ENCODE data around the gene RIMS3. TPM values are rescaled to one million over a fixed set of nuclear protein-coding genes. Genes with fewer than 3 reads are reported as not detected.

RIMS3 gene
- total and polyA plus RNA-seq, 9 donors, result 1.3 to 12.6 (median 4.4) TPM

DNA sequence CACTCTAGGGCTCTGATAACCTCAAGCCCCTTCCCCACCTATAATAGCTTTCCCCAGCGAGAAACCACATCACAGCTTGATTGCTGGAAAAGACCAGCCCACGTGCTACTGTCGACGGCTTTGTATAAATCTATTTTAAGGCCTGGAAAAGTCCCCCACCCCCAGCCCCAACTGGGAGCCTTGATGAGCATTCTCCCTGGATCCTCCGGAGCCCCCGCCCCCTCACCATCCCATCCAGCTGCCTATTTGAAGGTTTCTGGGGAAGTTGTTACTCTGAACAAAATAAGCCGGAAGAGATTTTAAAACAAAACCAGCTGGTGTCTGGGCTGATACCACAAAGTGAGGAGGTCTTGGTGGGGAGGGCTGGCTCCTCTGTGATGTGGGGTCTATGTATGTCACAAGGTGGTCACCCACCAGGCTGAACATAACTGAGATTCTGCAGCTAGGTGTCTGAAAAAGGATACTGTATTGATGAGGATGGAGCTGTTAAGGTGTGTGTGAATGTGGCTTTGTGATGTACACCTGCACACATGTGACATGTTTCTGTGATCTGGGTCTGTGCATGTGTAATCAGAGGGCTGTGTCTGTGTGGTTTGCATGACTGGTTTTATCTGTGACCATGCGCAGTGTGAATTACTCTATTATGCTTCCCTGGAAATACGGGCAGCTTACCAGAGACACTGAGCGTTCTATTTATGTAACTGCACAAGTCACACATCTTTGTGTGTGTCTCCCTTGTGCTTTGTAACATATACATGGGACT is 25.0 kb downstream of the RIMS3 start:
- no peaks in the 10 kb centered on the region for H3K27me3 ChIP-seq
- WGBS, 3 donors, result 35 to 56% (median 40%) methylated on average over 10 of the region's 10 CpGs
- H3K27ac ChIP-seq, result no peak overlapping the region
- H3K36me3 ChIP-seq, result no peaks in the 10 kb centered on the region
- no peak for DNase-seq
- TF ChIP-seq POLR2A (IDR thresholded peaks at IDR 0.05), result no peak
- TF ChIP-seq EP300 (IDR thresholded peaks at IDR 0.05), result no peak
- TF ChIP-seq, protein P1, sequence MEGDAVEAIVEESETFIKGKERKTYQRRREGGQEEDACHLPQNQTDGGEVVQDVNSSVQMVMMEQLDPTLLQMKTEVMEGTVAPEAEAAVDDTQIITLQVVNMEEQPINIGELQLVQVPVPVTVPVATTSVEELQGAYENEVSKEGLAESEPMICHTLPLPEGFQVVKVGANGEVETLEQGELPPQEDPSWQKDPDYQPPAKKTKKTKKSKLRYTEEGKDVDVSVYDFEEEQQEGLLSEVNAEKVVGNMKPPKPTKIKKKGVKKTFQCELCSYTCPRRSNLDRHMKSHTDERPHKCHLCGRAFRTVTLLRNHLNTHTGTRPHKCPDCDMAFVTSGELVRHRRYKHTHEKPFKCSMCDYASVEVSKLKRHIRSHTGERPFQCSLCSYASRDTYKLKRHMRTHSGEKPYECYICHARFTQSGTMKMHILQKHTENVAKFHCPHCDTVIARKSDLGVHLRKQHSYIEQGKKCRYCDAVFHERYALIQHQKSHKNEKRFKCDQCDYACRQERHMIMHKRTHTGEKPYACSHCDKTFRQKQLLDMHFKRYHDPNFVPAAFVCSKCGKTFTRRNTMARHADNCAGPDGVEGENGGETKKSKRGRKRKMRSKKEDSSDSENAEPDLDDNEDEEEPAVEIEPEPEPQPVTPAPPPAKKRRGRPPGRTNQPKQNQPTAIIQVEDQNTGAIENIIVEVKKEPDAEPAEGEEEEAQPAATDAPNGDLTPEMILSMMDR (IDR thresholded peaks at IDR 0.05), result no peak
- no peaks in the 10 kb centered on the region for H3K9me3 ChIP-seq
- intact Hi-C loops (cut with DNase I), result no loop called here
- H3K4me3 ChIP-seq, result no peak overlapping the region
- H3K4me1 ChIP-seq (ENCODE audit: insufficient read depth), result no peaks in the 10 kb centered on the region

DNA sequence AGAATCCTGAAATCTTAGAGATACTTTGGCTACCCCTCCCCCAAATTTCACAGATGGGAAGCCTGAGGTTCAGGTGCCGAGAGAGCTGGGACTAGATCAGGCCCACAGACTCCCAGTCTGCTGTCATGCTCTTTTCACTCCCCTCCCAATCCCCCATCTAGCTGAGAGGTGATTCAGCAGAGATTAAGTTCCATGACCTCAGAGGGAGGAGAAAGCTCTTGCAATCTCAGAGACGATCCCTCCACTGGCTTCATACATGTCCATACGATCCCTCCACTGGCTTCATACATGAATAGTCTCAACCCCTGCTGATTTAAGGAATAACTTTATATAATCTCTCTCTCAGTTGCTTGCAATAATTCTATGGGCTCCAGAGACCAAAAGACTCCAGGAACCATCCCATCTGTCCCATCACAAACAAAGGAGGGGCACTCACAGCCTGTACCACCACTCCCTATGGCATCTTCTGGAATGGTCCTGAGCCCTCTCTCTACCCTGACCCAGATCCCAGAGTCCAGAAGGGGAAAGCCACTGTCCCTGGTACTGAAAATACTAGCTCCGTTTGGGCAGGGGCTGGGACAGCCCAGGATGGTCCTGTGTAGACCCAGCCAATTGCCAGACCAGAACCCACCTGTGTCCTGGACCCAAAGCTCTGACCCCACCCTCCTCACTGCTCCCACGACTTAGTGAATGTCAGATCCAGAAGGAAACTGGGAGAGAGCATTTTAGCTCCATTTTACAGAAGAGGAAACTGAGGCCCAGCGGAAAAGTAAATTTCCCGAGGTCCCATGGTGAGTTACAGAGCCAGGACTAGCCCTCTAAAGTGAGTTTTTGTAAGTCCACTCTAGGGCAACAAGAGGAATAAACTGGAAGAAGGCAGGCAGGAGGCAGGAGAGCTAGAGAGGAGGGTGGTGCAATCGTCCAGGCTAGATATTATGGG is 27.1 kb downstream of the RIMS3 start:
- Histone ChIP-seq H3K36me3 (no peaks in the 10 kb centered on the region), H3K27me3 (no peaks in the 10 kb centered on the region), H3K9me3 (no peaks in the 10 kb centered on the region), H3K4me1 (ENCODE audit: insufficient read depth) (peaks cover 3% of the 10 kb centered on the region), H3K27ac (no peak overlapping the region), H3K4me3 (no peak overlapping the region)
- DNase-seq, result no peak
- TF ChIP-seq EP300 (IDR thresholded peaks at IDR 0.05) (no peak), POLR2A (IDR thresholded peaks at IDR 0.05) (no peak)
- 76 to 79% (median 78%) methylated on average over 8 of the region's 8 CpGs for WGBS, 3 donors
- intact Hi-C loops (cut with DNase I), result no loop called here

DNA sequence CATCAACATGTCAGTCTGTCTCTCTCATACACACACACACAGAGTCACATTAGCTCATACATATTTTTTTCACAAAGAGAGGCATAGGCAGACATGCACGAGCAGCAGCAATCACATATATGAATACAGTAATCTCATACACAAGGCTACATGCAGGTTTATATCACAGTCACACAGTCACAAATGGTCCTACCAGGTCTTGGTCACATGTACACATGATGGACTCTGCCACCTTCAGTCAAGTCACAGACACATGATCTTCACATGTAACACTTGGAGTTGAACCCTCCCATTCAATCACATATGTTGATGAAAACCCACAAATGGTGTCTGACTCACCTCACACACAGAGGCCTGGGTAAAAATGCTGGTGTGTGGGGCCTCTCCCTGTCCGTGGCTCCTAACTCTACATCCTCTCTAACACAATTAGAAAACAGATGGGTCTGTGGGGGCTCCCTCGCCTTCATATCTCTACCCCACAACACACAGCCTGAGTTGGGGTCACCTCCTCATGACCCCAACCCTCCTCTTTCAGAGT is 27.9 kb downstream of the RIMS3 start:
- Histone ChIP-seq H3K9me3 (no peaks in the 10 kb centered on the region), H3K27me3 (no peaks in the 10 kb centered on the region), H3K4me3 (no peak overlapping the region), H3K27ac (no peak overlapping the region), H3K4me1 (ENCODE audit: insufficient read depth) (peaks cover 4% of the 10 kb centered on the region), H3K36me3 (no peaks in the 10 kb centered on the region)
- DNase-seq, result no peak
- TF ChIP-seq, protein P1 (IDR thresholded peaks at IDR 0.05), result no peak
- TF ChIP-seq EP300 (IDR thresholded peaks at IDR 0.05) (no peak), POLR2A (IDR thresholded peaks at IDR 0.05) (no peak)
- 83 to 86% (median 83%) methylated on average over 3 of the region's 3 CpGs for WGBS, 3 donors
- intact Hi-C loops (cut with DNase I), result no loop called here

DNA sequence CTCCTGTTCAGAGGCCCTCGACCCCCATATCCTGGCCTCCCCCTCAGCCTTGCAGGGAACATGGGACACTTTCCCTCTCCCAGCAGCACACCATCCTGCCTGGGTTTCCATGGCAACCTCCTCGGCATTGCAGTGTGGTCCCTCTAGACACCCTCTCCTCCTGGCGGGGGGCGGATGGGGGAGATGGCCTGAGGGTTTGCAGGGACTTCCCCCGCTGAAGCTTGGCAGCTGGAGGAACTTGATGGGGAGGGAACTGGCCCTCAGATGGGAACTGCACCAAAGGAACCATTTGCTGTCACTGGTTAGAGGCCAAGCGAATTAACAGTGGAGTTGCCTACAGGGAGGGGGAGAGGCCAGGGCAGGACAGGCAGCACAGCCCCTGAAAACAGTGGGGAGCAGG is 28.7 kb downstream of the RIMS3 start:
- no peak for DNase-seq
- Histone ChIP-seq H3K4me1 (ENCODE audit: insufficient read depth) (peaks cover 4% of the 10 kb centered on the region), H3K9me3 (no peaks in the 10 kb centered on the region), H3K27ac (no peak overlapping the region), H3K36me3 (no peaks in the 10 kb centered on the region), H3K4me3 (no peak overlapping the region), H3K27me3 (no peaks in the 10 kb centered on the region)
- WGBS, 3 donors, result 42 to 62% (median 47%) methylated on average over 6 of the region's 6 CpGs
- TF ChIP-seq POLR2A (IDR thresholded peaks at IDR 0.05) (no peak), EP300 (IDR thresholded peaks at IDR 0.05) (no peak)
- TF ChIP-seq, protein P1 (IDR thresholded peaks at IDR 0.05), result no peak
- intact Hi-C loops (cut with DNase I), result no loop called here

All from ovary (tissue), 9 donors.